ENCODE results near the gene ZC3H10. TPM values are rescaled to one million over a fixed set of nuclear protein-coding genes. Genes with fewer than 3 reads are reported as not detected.

ZC3H10 gene
- polyA plus RNA-seq, 1 donor from 2014 or later, result 6.7 TPM

DNA sequence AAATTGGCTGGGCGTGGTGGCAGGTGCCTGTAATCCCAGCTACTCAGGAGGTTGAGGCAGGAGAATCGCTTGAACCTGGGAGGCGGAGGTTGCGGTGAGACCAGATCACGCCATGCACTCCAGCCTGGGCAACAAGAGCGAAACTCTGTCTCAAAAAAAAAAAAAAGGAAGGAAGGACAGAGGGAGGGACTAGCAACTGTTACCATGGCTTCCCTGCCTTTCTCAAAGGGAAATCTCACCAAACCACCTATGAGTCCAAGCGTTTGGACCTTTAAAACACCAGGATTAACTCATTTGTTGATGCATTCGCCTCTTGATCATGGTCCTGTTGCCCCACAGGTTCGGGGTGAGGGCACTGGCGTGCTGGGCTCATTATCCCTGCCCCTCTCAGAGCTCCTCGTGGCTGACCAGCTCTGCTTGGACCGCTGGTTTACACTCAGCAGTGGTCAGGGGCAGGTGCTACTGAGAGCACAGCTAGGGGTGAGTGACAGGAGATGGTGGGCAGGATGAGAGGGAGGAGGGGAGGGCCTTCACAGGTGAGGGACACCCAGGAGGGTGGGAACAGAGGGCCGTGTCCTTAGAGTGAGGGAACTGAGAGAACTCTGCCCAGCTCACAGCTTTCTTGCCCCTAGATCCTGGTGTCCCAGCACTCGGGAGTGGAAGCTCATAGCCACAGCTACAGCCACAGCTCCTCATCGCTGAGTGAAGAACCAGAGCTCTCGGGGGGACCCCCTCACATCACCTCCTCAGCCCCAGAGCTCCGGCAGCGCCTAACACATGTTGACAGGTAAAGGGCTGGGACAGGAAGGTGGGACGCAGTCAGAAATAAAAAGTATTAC, 24.1 kb downstream of the ZC3H10 start:
- no peaks in the 10 kb centered on the region for H3K27me3 ChIP-seq (ENCODE audit: insufficient read depth, low read depth, low read length)
- H3K9ac ChIP-seq (ENCODE audit: low read length), result no peak overlapping the region
- H3K79me2 ChIP-seq (replicated peaks; ENCODE audit: insufficient read depth, low read length), result no peaks in the 10 kb centered on the region
- H3K4me3 ChIP-seq (ENCODE audit: low read length), result no peak overlapping the region
- no peak overlapping the region for H3K27ac ChIP-seq (ENCODE audit: low read length)
- H3F3A ChIP-seq (ENCODE audit: insufficient read depth, low read length, poor library complexity, severe bottlenecking), result no peaks in the 10 kb centered on the region
- H3K9me2 ChIP-seq (ENCODE audit: insufficient read depth, low read length), result no peaks in the 10 kb centered on the region
- H3K36me3 ChIP-seq (ENCODE audit: insufficient read depth, low read length), result no peaks in the 10 kb centered on the region
- TF ChIP-seq RAD21 (conservative IDR thresholded peaks at IDR 0.05), result no peak
- no peak for TF ChIP-seq TAF1 (IDR thresholded peaks at IDR 0.05; ENCODE audit: low read depth)
- no peak for TF ChIP-seq POLR2AphosphoS5 (IDR thresholded peaks at IDR 0.05)
- TF ChIP-seq EZH2 (IDR thresholded peaks at IDR 0.05; ENCODE audit: borderline replicate concordance, insufficient read depth, low read length, poor library complexity, severe bottlenecking), result no peak
- TF ChIP-seq CTCF (IDR thresholded peaks at IDR 0.05; ENCODE audit: poor library complexity, severe bottlenecking), result no peak
- TF ChIP-seq, protein P1, sequence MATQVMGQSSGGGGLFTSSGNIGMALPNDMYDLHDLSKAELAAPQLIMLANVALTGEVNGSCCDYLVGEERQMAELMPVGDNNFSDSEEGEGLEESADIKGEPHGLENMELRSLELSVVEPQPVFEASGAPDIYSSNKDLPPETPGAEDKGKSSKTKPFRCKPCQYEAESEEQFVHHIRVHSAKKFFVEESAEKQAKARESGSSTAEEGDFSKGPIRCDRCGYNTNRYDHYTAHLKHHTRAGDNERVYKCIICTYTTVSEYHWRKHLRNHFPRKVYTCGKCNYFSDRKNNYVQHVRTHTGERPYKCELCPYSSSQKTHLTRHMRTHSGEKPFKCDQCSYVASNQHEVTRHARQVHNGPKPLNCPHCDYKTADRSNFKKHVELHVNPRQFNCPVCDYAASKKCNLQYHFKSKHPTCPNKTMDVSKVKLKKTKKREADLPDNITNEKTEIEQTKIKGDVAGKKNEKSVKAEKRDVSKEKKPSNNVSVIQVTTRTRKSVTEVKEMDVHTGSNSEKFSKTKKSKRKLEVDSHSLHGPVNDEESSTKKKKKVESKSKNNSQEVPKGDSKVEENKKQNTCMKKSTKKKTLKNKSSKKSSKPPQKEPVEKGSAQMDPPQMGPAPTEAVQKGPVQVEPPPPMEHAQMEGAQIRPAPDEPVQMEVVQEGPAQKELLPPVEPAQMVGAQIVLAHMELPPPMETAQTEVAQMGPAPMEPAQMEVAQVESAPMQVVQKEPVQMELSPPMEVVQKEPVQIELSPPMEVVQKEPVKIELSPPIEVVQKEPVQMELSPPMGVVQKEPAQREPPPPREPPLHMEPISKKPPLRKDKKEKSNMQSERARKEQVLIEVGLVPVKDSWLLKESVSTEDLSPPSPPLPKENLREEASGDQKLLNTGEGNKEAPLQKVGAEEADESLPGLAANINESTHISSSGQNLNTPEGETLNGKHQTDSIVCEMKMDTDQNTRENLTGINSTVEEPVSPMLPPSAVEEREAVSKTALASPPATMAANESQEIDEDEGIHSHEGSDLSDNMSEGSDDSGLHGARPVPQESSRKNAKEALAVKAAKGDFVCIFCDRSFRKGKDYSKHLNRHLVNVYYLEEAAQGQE (IDR thresholded peaks at IDR 0.05; ENCODE audit: borderline replicate concordance), result no peak
- no peaks in the 10 kb centered on the region for H3K9me3 ChIP-seq (ENCODE audit: low read length)
- no peaks in the 10 kb centered on the region for H4K20me1 ChIP-seq (ENCODE audit: insufficient read depth)
- no peak overlapping the region for H3K4me2 ChIP-seq (ENCODE audit: low read length)
- no peak overlapping the region for H2AFZ ChIP-seq (ENCODE audit: low read depth, low read length)

DNA sequence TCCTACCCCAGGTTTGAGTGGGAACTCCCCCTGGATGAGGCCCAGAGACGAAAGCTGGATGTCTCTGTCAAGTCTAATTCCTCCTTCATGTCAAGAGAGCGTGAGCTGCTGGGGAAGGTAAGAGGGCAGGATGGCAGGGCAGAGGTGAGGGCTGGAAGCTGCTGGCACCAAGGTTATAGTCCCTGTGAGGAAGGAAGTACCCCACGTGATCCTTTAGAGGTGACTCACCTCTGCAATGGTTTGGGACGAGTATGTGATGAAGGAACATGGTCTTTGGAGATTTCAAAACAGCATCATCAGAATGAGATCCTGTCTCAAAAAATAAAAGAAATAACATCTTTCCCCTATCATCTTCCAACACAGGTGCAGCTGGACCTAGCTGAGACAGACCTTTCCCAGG, 25.2 kb downstream of the ZC3H10 start:
- Histone ChIP-seq H3K4me3 (ENCODE audit: low read length) (no peak overlapping the region), H3K9ac (ENCODE audit: low read length) (no peak overlapping the region), H2AFZ (ENCODE audit: low read depth, low read length) (no peak overlapping the region), H3K4me2 (ENCODE audit: low read length) (no peak overlapping the region), H3K9me2 (ENCODE audit: insufficient read depth, low read length) (no peaks in the 10 kb centered on the region), H3K9me3 (ENCODE audit: low read length) (no peaks in the 10 kb centered on the region), H3K27ac (ENCODE audit: low read length) (no peak overlapping the region), H3K79me2 (replicated peaks; ENCODE audit: insufficient read depth, low read length) (no peaks in the 10 kb centered on the region), H4K20me1 (ENCODE audit: insufficient read depth) (no peaks in the 10 kb centered on the region), H3K27me3 (ENCODE audit: insufficient read depth, low read depth, low read length) (no peaks in the 10 kb centered on the region), H3K36me3 (ENCODE audit: insufficient read depth, low read length) (no peaks in the 10 kb centered on the region), H3F3A (ENCODE audit: insufficient read depth, low read length, poor library complexity, severe bottlenecking) (no peaks in the 10 kb centered on the region)
- TF ChIP-seq EP300 (conservative IDR thresholded peaks at IDR 0.05; ENCODE audit: poor library complexity, severe bottlenecking) (no peak), TAF1 (IDR thresholded peaks at IDR 0.05; ENCODE audit: low read depth) (no peak), RAD21 (conservative IDR thresholded peaks at IDR 0.05) (no peak), MXI1 (conservative IDR thresholded peaks at IDR 0.05; ENCODE audit: poor library complexity, severe bottlenecking) (no peak), EZH2 (IDR thresholded peaks at IDR 0.05; ENCODE audit: borderline replicate concordance, insufficient read depth, low read length, poor library complexity, severe bottlenecking) (no peak), POLR2AphosphoS5 (IDR thresholded peaks at IDR 0.05) (no peak), CTCF (IDR thresholded peaks at IDR 0.05; ENCODE audit: poor library complexity, severe bottlenecking) (no peak), SMC3 (conservative IDR thresholded peaks at IDR 0.05; ENCODE audit: poor library complexity) (no peak)
- TF ChIP-seq, protein P1 (IDR thresholded peaks at IDR 0.05; ENCODE audit: borderline replicate concordance), result no peak

Data from neural cell (in vitro differentiated cells).